GM18526 (cell line): ENCODE data around the gene KCNK3.

Experiments used
- POLR2A ChIP-seq: IDR thresholded peaks from 3 replicates; pipeline ENCODE4 v1.6.1; 2011; ENCODE audit not compliant: insufficient read length; ENCODE audit errors: extremely low read depth

Gene KCNK3

GRCh38 chr2:26678035-26678434 is 14.5 kb upstream of the KCNK3 start:
- TF ChIP-seq POLR2A, result no peak

- no peak for TF ChIP-seq POLR2A
Observed at GRCh38 chr2:26679867-26680266, 12.7 kb upstream of the KCNK3 start.

- no peak for TF ChIP-seq POLR2A
Observed at GRCh38 chr2:26681656-26682055, 10.9 kb upstream of the KCNK3 start.

- no peak for TF ChIP-seq POLR2A
Observed at GRCh38 chr2:26682155-26682554, 10.4 kb upstream of the KCNK3 start.

GRCh38 chr2:26683583-26683982 is 8.9 kb upstream of the KCNK3 start:
- no peak for TF ChIP-seq POLR2A

- TF ChIP-seq POLR2A, result no peak
Observed at GRCh38 chr2:26685341-26685740, 7.2 kb upstream of the KCNK3 start.

GRCh38 chr2:26685989-26686839 is 6.3 kb upstream of the KCNK3 start:
- TF ChIP-seq POLR2A, result no peak

GRCh38 chr2:26687328-26687727 is 5.2 kb upstream of the KCNK3 start:
- no peak for TF ChIP-seq POLR2A

- no peak for TF ChIP-seq POLR2A
Observed at GRCh38 chr2:26687801-26688200, 4.7 kb upstream of the KCNK3 start.

GRCh38 chr2:26691161-26691560 is 1.4 kb upstream of the KCNK3 start:
- no peak for TF ChIP-seq POLR2A

- TF ChIP-seq POLR2A, result no peak
Observed at GRCh38 chr2:26691881-26692278, 642 bp upstream of the KCNK3 start.

GRCh38 chr2:26692897-26693849 is 651 bp downstream of the KCNK3 start:
- TF ChIP-seq POLR2A, result no peak

GRCh38 chr2:26694001-26694400 is 1.5 kb downstream of the KCNK3 start:
- TF ChIP-seq POLR2A, result no peak

- TF ChIP-seq POLR2A, result no peak
Observed at GRCh38 chr2:26696351-26696816, 3.9 kb downstream of the KCNK3 start.

- TF ChIP-seq POLR2A, result no peak
Observed at GRCh38 chr2:26697425-26697824, 4.9 kb downstream of the KCNK3 start.

GRCh38 chr2:26699295-26699694 is 6.8 kb downstream of the KCNK3 start:
- TF ChIP-seq POLR2A, result no peak
